Effector memory CD4-positive, alpha-beta T cell (primary cell): Measurements from ENCODE around the gene AUNIP.

Source experiments
- DNase-seq, 3 donors: peaks; one replicate each; pipeline ENCODE4 v3.0.0-alpha.2; 2020
- H3K27ac ChIP-seq: 2 replicates; pipeline ENCODE4 v1.7.0; 2013; ENCODE audit warnings: mild to moderate bottlenecking, low read length, moderate library complexity; ENCODE audit not compliant: insufficient read depth, poor library complexity, severe bottlenecking
- H3K27me3 ChIP-seq: replicated peaks from 2 replicates; pipeline ENCODE4 v1.7.0; 2013; ENCODE audit warnings: mild to moderate bottlenecking, low read length; ENCODE audit not compliant: insufficient read depth, control insufficient read depth, poor library complexity, severe bottlenecking
- H3K36me3 ChIP-seq: 2 replicates; pipeline ENCODE4 v1.7.0; 2013; ENCODE audit warnings: mild to moderate bottlenecking, low read length, moderate library complexity; ENCODE audit not compliant: control insufficient read depth, insufficient read depth
- H3K4me1 ChIP-seq: 2 replicates; pipeline ENCODE4 v1.7.0; 2013; ENCODE audit warnings: low read length, mild to moderate bottlenecking; ENCODE audit not compliant: control insufficient read depth, insufficient read depth, poor library complexity, severe bottlenecking
- H3K4me3 ChIP-seq: 2 replicates; pipeline ENCODE4 v1.7.0; 2013; ENCODE audit warnings: low read length, low read depth, mild to moderate bottlenecking; ENCODE audit not compliant: insufficient read depth, poor library complexity, severe bottlenecking
- H3K9me3 ChIP-seq: 2 replicates; pipeline ENCODE4 v1.7.0; 2013; ENCODE audit warnings: mild to moderate bottlenecking, low read length, moderate library complexity; ENCODE audit not compliant: control insufficient read depth

The AUNIP gene

DNA sequence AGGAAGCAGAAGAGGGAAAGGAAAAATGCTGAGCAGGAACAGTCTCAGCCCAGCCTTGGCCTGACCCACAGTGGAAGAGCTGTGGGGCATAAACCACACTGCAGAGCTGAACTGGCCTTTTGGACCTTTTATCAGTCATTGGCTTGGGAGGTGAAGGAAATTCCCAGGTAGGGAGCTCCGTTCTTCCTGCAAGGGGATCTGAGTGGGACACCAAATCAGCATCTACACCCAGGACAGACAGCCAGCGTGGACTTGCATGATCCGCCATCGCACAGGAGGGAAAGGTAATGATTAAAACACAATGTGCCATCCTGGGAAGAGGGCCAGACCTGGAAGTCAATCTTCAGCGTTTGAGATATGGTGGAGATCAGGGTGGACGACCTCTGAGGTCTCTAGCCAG, 40.7 kb downstream of the AUNIP start:
- Histone ChIP-seq H3K27ac (no peak overlapping the region), H3K36me3 (peaks cover 10% of the 10 kb centered on the region), H3K9me3 (no peaks in the 10 kb centered on the region), H3K27me3 (no peaks in the 10 kb centered on the region), H3K4me3 (no peak overlapping the region), H3K4me1 (peaks cover 24% of the 10 kb centered on the region)
- DNase-seq = no peak

GRCh38 chr1:25817840-25818501, 41.3 kb downstream of the AUNIP start:
- H3K9me3 ChIP-seq = no peaks in the 10 kb centered on the region
- peaks cover 24% of the 10 kb centered on the region for H3K4me1 ChIP-seq
- no peak overlapping the region for H3K4me3 ChIP-seq
- DNase-seq = no peak
- H3K27ac ChIP-seq = no peak overlapping the region
- H3K27me3 ChIP-seq = no peaks in the 10 kb centered on the region
- peaks cover 10% of the 10 kb centered on the region for H3K36me3 ChIP-seq

- Histone ChIP-seq H3K4me1 (peaks cover 16% of the 10 kb centered on the region), H3K36me3 (peaks cover 10% of the 10 kb centered on the region), H3K4me3 (no peak overlapping the region)
Measured at GRCh38 chr1:25816112-25816718, 43.0 kb downstream of the AUNIP start.

GRCh38 chr1:25815208-25816111, 43.8 kb downstream of the AUNIP start:
- Histone ChIP-seq H3K4me3 (no peak overlapping the region), H3K9me3 (no peaks in the 10 kb centered on the region), H3K4me1 (peaks cover 15% of the 10 kb centered on the region), H3K27me3 (no peaks in the 10 kb centered on the region), H3K36me3 (peaks cover 10% of the 10 kb centered on the region), H3K27ac (no peak overlapping the region)
- DNase-seq = no peak

More at GRCh38 chr1:25816112-25816718, 43.0 kb downstream of the AUNIP start:
- DNase-seq = no peak
- Histone ChIP-seq H3K9me3 (no peaks in the 10 kb centered on the region), H3K27ac (no peak overlapping the region), H3K27me3 (no peaks in the 10 kb centered on the region)

DNA sequence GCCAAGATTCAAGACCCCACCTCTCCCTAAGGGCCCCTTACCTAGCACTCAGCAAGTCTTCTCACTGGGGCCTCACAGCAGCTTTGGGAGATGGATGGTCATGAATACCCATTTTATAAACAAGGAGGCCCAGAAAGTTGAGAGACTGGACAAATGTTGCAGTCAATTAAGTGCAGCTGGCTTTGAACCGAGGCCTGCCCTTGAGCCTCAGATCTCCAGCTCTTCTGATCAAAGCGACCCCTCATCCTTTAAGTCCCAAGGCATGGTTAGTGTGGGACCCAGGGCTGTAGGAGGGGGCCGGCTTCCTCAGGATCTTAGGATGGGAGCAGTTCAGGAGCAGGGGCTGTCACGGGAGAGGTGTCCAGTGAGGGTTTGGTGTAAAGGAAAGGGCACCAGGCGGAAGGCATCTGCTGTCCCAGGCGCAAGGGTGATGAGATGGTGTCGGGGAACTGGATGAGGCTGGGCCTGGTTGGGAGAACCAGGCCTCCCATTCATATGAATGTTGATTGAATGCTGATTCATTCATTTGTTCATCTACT, 44.6 kb downstream of the AUNIP start:
- no peaks in the 10 kb centered on the region for H3K27me3 ChIP-seq
- H3K36me3 ChIP-seq = peaks cover 14% of the 10 kb centered on the region
- H3K27ac ChIP-seq = no peak overlapping the region
- peaks cover 14% of the 10 kb centered on the region for H3K4me1 ChIP-seq
- no peak overlapping the region for H3K4me3 ChIP-seq
- no peak for DNase-seq
- no peaks in the 10 kb centered on the region for H3K9me3 ChIP-seq

DNA sequence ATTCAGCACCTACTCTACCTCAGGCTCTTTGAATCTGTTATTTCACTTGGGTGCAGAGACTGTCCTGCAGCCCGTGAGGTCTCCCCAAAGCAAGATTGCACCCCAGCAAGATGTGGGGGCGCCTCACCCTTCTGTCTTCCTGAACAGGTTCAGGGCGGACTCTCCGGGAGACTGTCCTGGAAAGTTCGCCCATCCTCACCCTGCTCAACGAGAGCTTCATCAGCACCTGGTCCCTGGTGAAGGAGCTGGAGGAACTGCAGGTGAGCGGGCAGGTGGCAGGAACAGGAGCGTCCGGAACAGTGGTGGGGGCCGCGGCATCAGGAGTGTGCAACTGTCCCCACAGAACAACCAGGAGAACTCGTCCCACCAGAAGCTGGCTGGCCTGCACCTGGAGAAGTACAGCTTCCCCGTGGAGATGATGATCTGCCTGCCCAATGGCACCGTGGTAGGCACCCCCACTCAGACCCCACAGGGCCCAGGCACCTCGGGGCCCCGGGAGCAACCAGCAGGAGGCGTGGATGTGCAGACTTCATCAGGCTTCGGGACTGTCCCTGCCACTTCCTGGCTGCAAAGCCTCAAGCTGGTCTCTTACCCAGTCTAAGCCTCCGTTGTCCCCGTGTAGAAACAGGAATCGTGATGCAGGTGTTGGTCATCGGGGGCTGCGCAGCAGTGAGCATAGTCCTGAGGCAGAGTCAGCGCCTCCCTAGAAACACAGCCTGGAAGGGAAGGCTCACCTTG, 45.4 kb downstream of the AUNIP start:
- H3K4me1 ChIP-seq = peaks cover 7% of the 10 kb centered on the region
- H3K36me3 ChIP-seq = peaks cover 19% of the 10 kb centered on the region
- H3K27ac ChIP-seq = no peak overlapping the region
- H3K27me3 ChIP-seq = no peaks in the 10 kb centered on the region
- H3K4me3 ChIP-seq = no peak overlapping the region
- H3K9me3 ChIP-seq = no peaks in the 10 kb centered on the region
- DNase-seq = no peak

- H3K9me3 ChIP-seq = no peaks in the 10 kb centered on the region
- no peak overlapping the region for H3K4me3 ChIP-seq
- DNase-seq = no peak
- no peak overlapping the region for H3K27ac ChIP-seq
- H3K4me1 ChIP-seq = peaks cover 6% of the 10 kb centered on the region
- H3K36me3 ChIP-seq = peaks cover 19% of the 10 kb centered on the region
- no peaks in the 10 kb centered on the region for H3K27me3 ChIP-seq
Measured at GRCh38 chr1:25813071-25813733, 46.1 kb downstream of the AUNIP start.

DNA sequence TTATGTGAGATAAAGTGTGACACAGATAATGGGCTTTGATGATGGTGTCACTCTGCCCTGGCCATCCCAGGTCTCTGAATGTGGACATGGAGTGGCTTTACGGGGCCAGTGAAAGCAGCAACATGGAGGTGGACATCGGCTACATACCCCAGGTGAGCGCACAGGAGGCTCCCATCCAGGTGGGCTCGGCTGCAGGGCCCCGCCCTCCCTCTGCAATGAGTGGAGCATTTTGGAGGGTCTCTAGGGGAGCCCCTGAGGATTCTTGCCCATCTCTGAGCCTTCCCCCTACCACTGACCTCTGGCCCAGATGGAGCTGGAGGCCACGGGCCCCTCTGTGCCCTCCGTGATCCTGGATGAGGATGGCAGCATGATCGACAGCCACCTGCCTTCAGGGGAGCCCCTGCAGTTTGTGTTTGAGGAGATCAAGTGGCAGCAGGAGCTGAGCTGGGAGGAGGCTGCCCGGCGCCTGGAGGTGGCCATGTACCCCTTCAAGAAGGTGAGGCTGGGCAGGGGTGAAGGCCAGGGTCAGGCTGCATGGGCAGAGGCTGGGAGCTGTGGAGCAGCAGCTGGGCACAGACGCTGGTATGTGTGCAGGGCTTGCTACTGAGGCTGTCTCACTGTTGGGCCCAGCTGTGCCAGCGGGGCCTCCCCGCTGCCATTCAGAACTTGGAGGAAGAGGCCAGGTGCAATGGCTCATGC, 47.7 kb downstream of the AUNIP start:
- Histone ChIP-seq H3K9me3 (no peaks in the 10 kb centered on the region), H3K27me3 (no peaks in the 10 kb centered on the region), H3K27ac (no peak overlapping the region), H3K4me1 (peaks cover 6% of the 10 kb centered on the region), H3K4me3 (no peak overlapping the region), H3K36me3 (peaks cover 24% of the 10 kb centered on the region)
- no peak for DNase-seq
